ENCODE results near the gene OSBPL5.

DNA sequence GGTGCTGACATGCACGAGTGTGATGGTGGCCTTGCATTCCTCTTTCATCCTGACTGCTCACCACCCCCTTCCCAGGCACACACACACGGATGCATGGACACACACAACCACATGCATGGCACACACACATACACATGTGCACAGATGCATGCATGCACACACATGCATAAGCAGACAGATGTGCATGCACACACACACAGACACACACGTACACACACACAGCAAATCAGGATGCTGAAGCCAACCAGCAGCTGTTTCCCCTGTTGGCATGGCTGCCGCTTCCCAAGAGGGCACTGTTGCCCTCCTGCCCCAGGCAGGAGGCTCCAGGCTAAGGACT, 15.3 kb downstream of the OSBPL5 start:
- TF ChIP-seq, protein P1, sequence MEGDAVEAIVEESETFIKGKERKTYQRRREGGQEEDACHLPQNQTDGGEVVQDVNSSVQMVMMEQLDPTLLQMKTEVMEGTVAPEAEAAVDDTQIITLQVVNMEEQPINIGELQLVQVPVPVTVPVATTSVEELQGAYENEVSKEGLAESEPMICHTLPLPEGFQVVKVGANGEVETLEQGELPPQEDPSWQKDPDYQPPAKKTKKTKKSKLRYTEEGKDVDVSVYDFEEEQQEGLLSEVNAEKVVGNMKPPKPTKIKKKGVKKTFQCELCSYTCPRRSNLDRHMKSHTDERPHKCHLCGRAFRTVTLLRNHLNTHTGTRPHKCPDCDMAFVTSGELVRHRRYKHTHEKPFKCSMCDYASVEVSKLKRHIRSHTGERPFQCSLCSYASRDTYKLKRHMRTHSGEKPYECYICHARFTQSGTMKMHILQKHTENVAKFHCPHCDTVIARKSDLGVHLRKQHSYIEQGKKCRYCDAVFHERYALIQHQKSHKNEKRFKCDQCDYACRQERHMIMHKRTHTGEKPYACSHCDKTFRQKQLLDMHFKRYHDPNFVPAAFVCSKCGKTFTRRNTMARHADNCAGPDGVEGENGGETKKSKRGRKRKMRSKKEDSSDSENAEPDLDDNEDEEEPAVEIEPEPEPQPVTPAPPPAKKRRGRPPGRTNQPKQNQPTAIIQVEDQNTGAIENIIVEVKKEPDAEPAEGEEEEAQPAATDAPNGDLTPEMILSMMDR (IDR thresholded peaks at IDR 0.05; ENCODE audit: low read depth, low read length, poor library complexity, severe bottlenecking), result no peak
- TF ChIP-seq EZH2phosphoT487 (IDR thresholded peaks at IDR 0.05; ENCODE audit: borderline replicate concordance, low read length), result no peak
